Tibial artery (tissue), 4 donors: Measurements from ENCODE around the gene RALGPS1.

Source experiments
- DNase-seq, 2 donors: peaks; one replicate each; pipeline ENCODE4 v3.0.0-alpha.2; 2019
- H3K27ac ChIP-seq, 2 donors: fragments of 200-600 bp; sonication (generic) in 1 of 2; 1 replicate in 1 of 2; 2 replicates in 1 of 2; pipeline ENCODE4 v1.5.1; 2018 to 2019; ENCODE audit warnings: mild to moderate bottlenecking in 1 of 2
- H3K27me3 ChIP-seq, 2 donors: fragments of 200-600 bp; sonication (generic) in 1 of 2; one replicate each; pipeline versions ENCODE4 v1.5.1 to v1.6.0; 2016 to 2019
- H3K36me3 ChIP-seq, 3 donors: fragments of 200-600 bp; sonication (generic) in 2 of 3; one replicate each; pipeline ENCODE4 v1.5.1; 2016 to 2019; ENCODE audit warnings: mild to moderate bottlenecking in 2 of 3
- H3K4me1 ChIP-seq, 4 donors: fragments of 200-600 bp; sonication (generic) in 2 of 4; 1 replicate in 3 of 4; 2 replicates in 1 of 4; pipeline ENCODE4 v1.5.1; 2016 to 2019
- H3K4me3 ChIP-seq, 2 donors: fragments of 200-600 bp; sonication (generic) in 1 of 2; 1 replicate in 1 of 2; 2 replicates in 1 of 2; pipeline ENCODE4 v1.5.1; 2018 to 2019; ENCODE audit warnings: mild to moderate bottlenecking in 2 of 2
- H3K9me3 ChIP-seq, 3 donors: fragments of 200-600 bp; sonication (generic) in 1 of 3; one replicate each; pipeline ENCODE4 v1.5.1; 2016 to 2019
- intact Hi-C: fragments of 100-400 bp; cut with DNase I; formaldehyde crosslinking; loops from one replicate; pipeline ENCODE4 v1.15.0; 2023; ENCODE audit warnings: low total_unique reads
- TF ChIP-seq, protein P1 (sequence below), 2 experiments: fragments of 200-600 bp in 1 of 2; fragments of 450-650 bp in 1 of 2; IDR thresholded peaks; one replicate each; pipeline ENCODE4 v1.5.1; 2017 to 2019; ENCODE audit warnings: antibody characterized with exemption in 2 of 2, mild to moderate bottlenecking in 1 of 2, moderate library complexity in 1 of 2

RALGPS1 gene

DNA sequence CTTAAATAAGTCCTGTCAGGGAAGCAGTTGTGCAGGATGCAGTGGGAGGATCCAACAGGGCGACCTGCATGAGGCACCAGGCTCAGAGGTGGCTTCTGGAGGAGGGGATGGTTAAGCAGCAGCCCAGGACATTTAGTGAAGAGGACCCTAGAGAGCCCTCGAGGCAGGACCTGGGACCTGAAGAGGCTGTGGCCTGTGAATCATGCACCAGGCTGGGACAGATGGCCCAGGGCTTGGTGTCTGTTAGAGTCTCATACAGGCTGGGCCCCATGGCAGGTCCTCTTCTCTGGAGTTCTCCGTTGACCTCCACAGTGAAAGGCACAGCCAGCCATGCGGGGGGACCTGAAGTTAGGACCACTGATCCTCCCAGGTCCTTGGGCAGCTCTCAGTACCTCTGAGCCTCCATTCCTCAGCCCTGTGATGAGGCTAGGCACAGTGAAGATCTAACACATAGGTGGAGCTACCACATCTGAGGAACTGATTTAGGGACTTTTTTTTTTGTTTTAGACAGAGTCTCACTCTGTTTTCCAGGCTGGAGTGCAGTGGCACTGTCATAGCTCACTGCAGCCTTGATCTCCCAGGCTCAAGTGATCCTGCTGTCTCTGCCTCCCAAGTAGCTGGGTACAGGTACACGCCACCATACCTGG, 289.2 kb downstream of the RALGPS1 start:
- no peak for DNase-seq
- Histone ChIP-seq H3K4me3 (no peak overlapping the region), H3K4me1 (peaks cover 0 to 7% (median 6%) of the 10 kb centered on the region in 4 donors), H3K36me3 (peaks cover 0 to 4% (median 0%) of the 10 kb centered on the region in 3 donors), H3K27me3 (no peaks in the 10 kb centered on the region), H3K27ac (no peak overlapping the region), H3K9me3 (no peaks in the 10 kb centered on the region)
- intact Hi-C loops = no loop called here
- TF ChIP-seq, protein P1, sequence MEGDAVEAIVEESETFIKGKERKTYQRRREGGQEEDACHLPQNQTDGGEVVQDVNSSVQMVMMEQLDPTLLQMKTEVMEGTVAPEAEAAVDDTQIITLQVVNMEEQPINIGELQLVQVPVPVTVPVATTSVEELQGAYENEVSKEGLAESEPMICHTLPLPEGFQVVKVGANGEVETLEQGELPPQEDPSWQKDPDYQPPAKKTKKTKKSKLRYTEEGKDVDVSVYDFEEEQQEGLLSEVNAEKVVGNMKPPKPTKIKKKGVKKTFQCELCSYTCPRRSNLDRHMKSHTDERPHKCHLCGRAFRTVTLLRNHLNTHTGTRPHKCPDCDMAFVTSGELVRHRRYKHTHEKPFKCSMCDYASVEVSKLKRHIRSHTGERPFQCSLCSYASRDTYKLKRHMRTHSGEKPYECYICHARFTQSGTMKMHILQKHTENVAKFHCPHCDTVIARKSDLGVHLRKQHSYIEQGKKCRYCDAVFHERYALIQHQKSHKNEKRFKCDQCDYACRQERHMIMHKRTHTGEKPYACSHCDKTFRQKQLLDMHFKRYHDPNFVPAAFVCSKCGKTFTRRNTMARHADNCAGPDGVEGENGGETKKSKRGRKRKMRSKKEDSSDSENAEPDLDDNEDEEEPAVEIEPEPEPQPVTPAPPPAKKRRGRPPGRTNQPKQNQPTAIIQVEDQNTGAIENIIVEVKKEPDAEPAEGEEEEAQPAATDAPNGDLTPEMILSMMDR (IDR thresholded peaks at IDR 0.05) = no peak

GRCh38 chr9:127204771-127205470, 290.3 kb downstream of the RALGPS1 start:
- TF ChIP-seq, protein P1 (IDR thresholded peaks at IDR 0.05) = peak; percentile 28 to 46
- no peak overlapping the region for H3K27ac ChIP-seq
- no peak overlapping the region for H3K4me3 ChIP-seq
- peaks cover 0 to 4% (median 0%) of the 10 kb centered on the region in 3 donors for H3K36me3 ChIP-seq
- no peaks in the 10 kb centered on the region for H3K9me3 ChIP-seq
- intact Hi-C loops = loop anchor here (5.0 kb wide), 1 partner anchor 243 kb away; no protein-coding TSS in a partner anchor
- DNase-seq = no peak
- no peaks in the 10 kb centered on the region for H3K27me3 ChIP-seq
- no peaks in the 10 kb centered on the region for H3K4me1 ChIP-seq

GRCh38 chr9:127205952-127206351, 291.4 kb downstream of the RALGPS1 start:
- Histone ChIP-seq H3K4me1 (no peaks in the 10 kb centered on the region), H3K9me3 (no peaks in the 10 kb centered on the region), H3K36me3 (peaks cover 0 to 4% (median 0%) of the 10 kb centered on the region in 3 donors), H3K27ac (no peak overlapping the region), H3K27me3 (no peaks in the 10 kb centered on the region), H3K4me3 (no peak overlapping the region)
- TF ChIP-seq, protein P1 (IDR thresholded peaks at IDR 0.05) = no peak
- DNase-seq = no peak
- intact Hi-C loops = loop anchor here (5.0 kb wide), 1 partner anchor 244 kb away; no protein-coding TSS in a partner anchor

- Histone ChIP-seq H3K4me1 (no peaks in the 10 kb centered on the region), H3K27ac (no peak overlapping the region), H3K27me3 (no peaks in the 10 kb centered on the region), H3K36me3 (peaks cover 0 to 3% (median 0%) of the 10 kb centered on the region in 3 donors), H3K4me3 (no peak overlapping the region), H3K9me3 (no peaks in the 10 kb centered on the region)
- DNase-seq = no peak
- intact Hi-C loops = loop anchor here (5.0 kb wide), 1 partner anchor 244 kb away; no protein-coding TSS in a partner anchor
- TF ChIP-seq, protein P1 (IDR thresholded peaks at IDR 0.05) = no peak
Measured at GRCh38 chr9:127206666-127207065, 292.1 kb downstream of the RALGPS1 start.

DNA sequence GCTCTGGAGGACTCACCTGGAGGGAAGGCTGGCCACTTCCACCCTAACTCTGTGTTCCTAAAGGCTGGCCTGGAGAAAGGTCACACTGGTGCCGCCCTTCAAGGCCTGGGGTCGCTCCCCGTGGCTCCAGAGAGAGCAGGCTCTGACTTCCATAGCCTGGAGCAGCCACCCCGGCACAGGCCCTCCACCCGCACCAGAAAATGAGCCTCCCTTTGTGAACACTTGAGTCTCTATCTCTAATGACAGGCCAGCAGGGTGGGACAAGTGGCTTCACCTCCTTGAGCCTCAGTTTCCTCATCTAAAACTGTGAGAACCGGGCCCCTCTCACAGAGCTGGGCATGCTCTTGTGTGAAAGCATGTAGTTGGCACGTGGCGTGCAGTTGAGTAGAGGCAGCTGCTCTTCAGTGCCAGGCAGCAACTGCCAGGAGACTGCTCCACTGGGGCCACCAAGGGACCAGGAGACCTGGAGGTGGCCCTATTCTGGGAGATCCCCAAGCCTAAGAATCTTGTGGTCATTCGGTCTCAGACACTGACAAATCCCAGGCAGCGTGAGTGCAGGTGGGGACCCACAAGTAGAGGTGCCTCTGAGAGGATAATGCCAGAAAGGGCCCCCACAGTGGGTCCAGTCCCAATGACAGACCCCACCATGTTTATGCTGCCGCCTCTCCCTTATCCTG, 293.3 kb downstream of the RALGPS1 start:
- no peak overlapping the region for H3K4me3 ChIP-seq
- no peak overlapping the region for H3K27ac ChIP-seq
- H3K4me1 ChIP-seq = no peaks in the 10 kb centered on the region
- DNase-seq = no peak
- no peaks in the 10 kb centered on the region for H3K9me3 ChIP-seq
- H3K36me3 ChIP-seq = no peaks in the 10 kb centered on the region
- TF ChIP-seq, protein P1 (IDR thresholded peaks at IDR 0.05) = no peak
- no peaks in the 10 kb centered on the region for H3K27me3 ChIP-seq
- intact Hi-C loops = loop anchor here (5.0 kb wide), 1 partner anchor 246 kb away; no protein-coding TSS in a partner anchor
